Prostate gland (tissue), 2 donors: ENCODE data around the gene FHIT.

Experiments
- POLR2A ChIP-seq: fragments of 450-650 bp; IDR thresholded peaks from one replicate; pipeline ENCODE4 v1.6.1; 2016; ENCODE audit warnings: antibody characterized with exemption, mild to moderate bottlenecking
- POLR2AphosphoS5 ChIP-seq: sonication (generic); formaldehyde crosslinking; IDR thresholded peaks from one replicate; pipeline ENCODE4 v1.6.1; 2017; ENCODE audit warnings: antibody characterized with exemption
- TF ChIP-seq, protein P1 (sequence below), 4 experiments: fragments of 200-600 bp in 2 of 4; fragments of 450-650 bp in 2 of 4; sonication (generic) in 2 of 4; IDR thresholded peaks; 1 replicate in 3 of 4; 2 replicates in 1 of 4; pipeline ENCODE4 v1.5.1; 2016 to 2019; ENCODE audit warnings: antibody characterized with exemption in 4 of 4, mild to moderate bottlenecking in 2 of 4, moderate library complexity in 2 of 4

- TF ChIP-seq, protein P1, sequence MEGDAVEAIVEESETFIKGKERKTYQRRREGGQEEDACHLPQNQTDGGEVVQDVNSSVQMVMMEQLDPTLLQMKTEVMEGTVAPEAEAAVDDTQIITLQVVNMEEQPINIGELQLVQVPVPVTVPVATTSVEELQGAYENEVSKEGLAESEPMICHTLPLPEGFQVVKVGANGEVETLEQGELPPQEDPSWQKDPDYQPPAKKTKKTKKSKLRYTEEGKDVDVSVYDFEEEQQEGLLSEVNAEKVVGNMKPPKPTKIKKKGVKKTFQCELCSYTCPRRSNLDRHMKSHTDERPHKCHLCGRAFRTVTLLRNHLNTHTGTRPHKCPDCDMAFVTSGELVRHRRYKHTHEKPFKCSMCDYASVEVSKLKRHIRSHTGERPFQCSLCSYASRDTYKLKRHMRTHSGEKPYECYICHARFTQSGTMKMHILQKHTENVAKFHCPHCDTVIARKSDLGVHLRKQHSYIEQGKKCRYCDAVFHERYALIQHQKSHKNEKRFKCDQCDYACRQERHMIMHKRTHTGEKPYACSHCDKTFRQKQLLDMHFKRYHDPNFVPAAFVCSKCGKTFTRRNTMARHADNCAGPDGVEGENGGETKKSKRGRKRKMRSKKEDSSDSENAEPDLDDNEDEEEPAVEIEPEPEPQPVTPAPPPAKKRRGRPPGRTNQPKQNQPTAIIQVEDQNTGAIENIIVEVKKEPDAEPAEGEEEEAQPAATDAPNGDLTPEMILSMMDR (IDR thresholded peaks at IDR 0.05) = no peak
- TF ChIP-seq POLR2A (no peak), POLR2AphosphoS5 (no peak)
These were observed 367.2 kb downstream of the FHIT start for GRCh38 chr3:60884005-60884404.
